Measurements from ENCODE around the gene KCNH1. TPM values are rescaled to one million over a fixed set of nuclear protein-coding genes. Genes with fewer than 3 reads are reported as not detected.

The KCNH1 gene
- total and polyA plus RNA-seq, 2 of the 4 experiments (the other 2 are of a cell fraction): 0.27 to 0.54 TPM

DNA sequence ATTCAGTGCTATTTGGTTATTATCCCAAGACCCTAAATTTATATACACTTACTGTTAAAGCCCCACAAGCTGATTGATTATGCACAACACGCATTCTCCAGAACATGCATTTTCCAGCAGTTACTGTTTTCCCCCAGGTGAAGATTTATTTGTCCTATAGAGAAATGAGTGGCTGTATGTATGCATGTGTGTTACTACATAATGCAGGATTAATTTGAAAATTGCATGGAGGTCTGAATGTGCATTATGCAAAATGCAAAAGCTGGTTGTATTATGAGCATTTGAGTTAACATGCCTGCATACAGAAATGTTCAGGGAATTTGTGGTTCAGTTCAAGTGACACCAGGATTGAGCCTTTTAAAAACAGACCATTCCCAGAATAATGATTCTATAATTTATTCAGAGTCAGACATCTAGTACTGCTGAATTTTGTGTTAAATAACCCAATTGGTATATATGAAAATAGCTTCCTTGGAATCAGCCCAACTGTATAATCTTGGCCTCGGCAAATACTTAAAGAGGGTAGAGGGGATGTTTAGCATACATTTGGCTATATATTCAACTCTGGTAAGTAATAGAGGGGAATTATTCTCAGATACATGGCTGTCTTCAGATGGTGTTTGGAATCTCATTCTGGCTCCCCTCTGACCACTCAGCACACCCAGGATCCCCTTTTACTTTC, 485.2 kb downstream of the KCNH1 start:
- Histone ChIP-seq H4K5ac (ENCODE audit: low read depth, low read length) (no peak overlapping the region), H2AFZ (replicated peaks; ENCODE audit: low read length, poor library complexity) (no peak overlapping the region), H3K79me1 (ENCODE audit: low read depth in 1 of 2, low read length in 2 of 2) (no peaks in the 10 kb centered on the region), H3K9me3 (ENCODE audit: control insufficient read depth, insufficient read depth, low read length) (no peaks in the 10 kb centered on the region), H3K9ac (ENCODE audit: low read depth, low read length) (no peak overlapping the region), H3K18ac (ENCODE audit: low read depth, low read length) (no peak overlapping the region), H3K4me2 (ENCODE audit: low read depth, low read length) (no peak overlapping the region), H2BK15ac (ENCODE audit: low read depth, low read length) (no peak overlapping the region), H3K23ac (ENCODE audit: low read depth, low read length) (no peak overlapping the region), H3K4me3 (ENCODE audit: insufficient read depth, low read depth, low read length) (no peak overlapping the region), H2BK120ac (ENCODE audit: low read depth, low read length) (no peak overlapping the region), H2AK5ac (ENCODE audit: low read depth, low read length) (no peak overlapping the region), H3K36me3 (ENCODE audit: control insufficient read depth, insufficient read depth, low read length) (no peaks in the 10 kb centered on the region), H2AK9ac (replicated peaks; ENCODE audit: low read depth, low read length, poor library complexity) (no peak overlapping the region), H3K27me3 (ENCODE audit: control insufficient read depth, insufficient read depth, low read length) (no peaks in the 10 kb centered on the region), H4K8ac (ENCODE audit: low read depth in 2 of 2, low read length in 2 of 2) (no peak overlapping the region), H3K4me1 (ENCODE audit: control insufficient read depth, insufficient read depth, low read length) (peaks cover 7% of the 10 kb centered on the region; the same call in 1 of the 2 replicates), H3K9me1 (ENCODE audit: insufficient read depth, low read length) (no peaks in the 10 kb centered on the region), H4K91ac (ENCODE audit: insufficient read depth, low read depth, low read length) (no peak overlapping the region), H3K56ac (ENCODE audit: extremely low read depth, insufficient read depth, low read length) (no peak overlapping the region), H2BK20ac (ENCODE audit: low read depth, low read length) (no peak overlapping the region), H3K14ac (replicated peaks; ENCODE audit: low read depth, low read length) (no peak overlapping the region), H3K27ac (ENCODE audit: insufficient read depth, low read length) (no peak overlapping the region), H4K20me1 (ENCODE audit: insufficient read depth, low read length) (no peaks in the 10 kb centered on the region), H3K4ac (ENCODE audit: low read depth, low read length) (no peak overlapping the region), H2BK5ac (ENCODE audit: low read depth, low read length, poor library complexity, severe bottlenecking) (no peak overlapping the region)
- no TSS peak for BruUV-seq (replicated peaks)
- ATAC-seq (ENCODE audit: low read depth) (no peak), DNase-seq (no peak)
- no CpG with 5 or more reads among the region's 2 CpGs for WGBS, 2 experiments (ENCODE audit: extremely low coverage in 2 of 2, insufficient read length in 1 of 2)
- TF ChIP-seq BHLHE40 (IDR thresholded peaks at IDR 0.05; ENCODE audit: low read depth, low read length) (no peak), MAZ (IDR thresholded peaks at IDR 0.05; ENCODE audit: borderline replicate concordance, low read depth, low read length) (no peak), MXI1 (IDR thresholded peaks at IDR 0.05; ENCODE audit: borderline replicate concordance, low read depth, low read length) (no peak), POLR2A (IDR thresholded peaks at IDR 0.05; ENCODE audit: low read depth, low read length) (no peak), FOS (IDR thresholded peaks at IDR 0.05; ENCODE audit: low read depth, low read length) (no peak), SMC3 (IDR thresholded peaks at IDR 0.05; ENCODE audit: low read depth, low read length) (no peak), CEBPB (IDR thresholded peaks at IDR 0.05; ENCODE audit: low read depth, low read length) (no peak), NFE2L2 (IDR thresholded peaks at IDR 0.05; ENCODE audit: low read depth, low read length) (no peak), MAFK (IDR thresholded peaks at IDR 0.05; ENCODE audit: low read depth, low read length) (no peak), CHD1 (IDR thresholded peaks at IDR 0.05; ENCODE audit: low read depth, low read length) (no peak), RAD21 (IDR thresholded peaks at IDR 0.05; ENCODE audit: low read length) (no peak), RCOR1 (IDR thresholded peaks at IDR 0.05; ENCODE audit: insufficient replicate concordance, low read length) (no peak), RFX5 (IDR thresholded peaks at IDR 0.05; ENCODE audit: low read depth, low read length) (no peak)
- TF ChIP-seq, protein P1, sequence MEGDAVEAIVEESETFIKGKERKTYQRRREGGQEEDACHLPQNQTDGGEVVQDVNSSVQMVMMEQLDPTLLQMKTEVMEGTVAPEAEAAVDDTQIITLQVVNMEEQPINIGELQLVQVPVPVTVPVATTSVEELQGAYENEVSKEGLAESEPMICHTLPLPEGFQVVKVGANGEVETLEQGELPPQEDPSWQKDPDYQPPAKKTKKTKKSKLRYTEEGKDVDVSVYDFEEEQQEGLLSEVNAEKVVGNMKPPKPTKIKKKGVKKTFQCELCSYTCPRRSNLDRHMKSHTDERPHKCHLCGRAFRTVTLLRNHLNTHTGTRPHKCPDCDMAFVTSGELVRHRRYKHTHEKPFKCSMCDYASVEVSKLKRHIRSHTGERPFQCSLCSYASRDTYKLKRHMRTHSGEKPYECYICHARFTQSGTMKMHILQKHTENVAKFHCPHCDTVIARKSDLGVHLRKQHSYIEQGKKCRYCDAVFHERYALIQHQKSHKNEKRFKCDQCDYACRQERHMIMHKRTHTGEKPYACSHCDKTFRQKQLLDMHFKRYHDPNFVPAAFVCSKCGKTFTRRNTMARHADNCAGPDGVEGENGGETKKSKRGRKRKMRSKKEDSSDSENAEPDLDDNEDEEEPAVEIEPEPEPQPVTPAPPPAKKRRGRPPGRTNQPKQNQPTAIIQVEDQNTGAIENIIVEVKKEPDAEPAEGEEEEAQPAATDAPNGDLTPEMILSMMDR (conservative IDR thresholded peaks at IDR 0.05; ENCODE audit: low read depth, low read length): no peak
- TF ChIP-seq, protein P2, sequence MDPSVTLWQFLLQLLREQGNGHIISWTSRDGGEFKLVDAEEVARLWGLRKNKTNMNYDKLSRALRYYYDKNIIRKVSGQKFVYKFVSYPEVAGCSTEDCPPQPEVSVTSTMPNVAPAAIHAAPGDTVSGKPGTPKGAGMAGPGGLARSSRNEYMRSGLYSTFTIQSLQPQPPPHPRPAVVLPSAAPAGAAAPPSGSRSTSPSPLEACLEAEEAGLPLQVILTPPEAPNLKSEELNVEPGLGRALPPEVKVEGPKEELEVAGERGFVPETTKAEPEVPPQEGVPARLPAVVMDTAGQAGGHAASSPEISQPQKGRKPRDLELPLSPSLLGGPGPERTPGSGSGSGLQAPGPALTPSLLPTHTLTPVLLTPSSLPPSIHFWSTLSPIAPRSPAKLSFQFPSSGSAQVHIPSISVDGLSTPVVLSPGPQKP (IDR thresholded peaks at IDR 0.05; ENCODE audit: borderline replicate concordance, low read depth, low read length): no peak
- TF ChIP-seq, protein P3, sequence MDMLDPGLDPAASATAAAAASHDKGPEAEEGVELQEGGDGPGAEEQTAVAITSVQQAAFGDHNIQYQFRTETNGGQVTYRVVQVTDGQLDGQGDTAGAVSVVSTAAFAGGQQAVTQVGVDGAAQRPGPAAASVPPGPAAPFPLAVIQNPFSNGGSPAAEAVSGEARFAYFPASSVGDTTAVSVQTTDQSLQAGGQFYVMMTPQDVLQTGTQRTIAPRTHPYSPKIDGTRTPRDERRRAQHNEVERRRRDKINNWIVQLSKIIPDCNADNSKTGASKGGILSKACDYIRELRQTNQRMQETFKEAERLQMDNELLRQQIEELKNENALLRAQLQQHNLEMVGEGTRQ (IDR thresholded peaks at IDR 0.05; ENCODE audit: low read depth, low read length): no peak
- in situ Hi-C loops (cut with MboI; ENCODE audit: low sequenced_read_pairs): no loop called here
- dilution Hi-C loops (cut with HindIII; ENCODE audit: low sequenced_read_pairs, unreplicated experiment): no loop called here
- intact Hi-C loops (cut with micrococcal nuclease): no loop called here
- CTCF ChIA-PET: no interaction called here
- POLR2A ChIA-PET (ENCODE audit: unreplicated experiment): no interaction called here
